ENCODE measurements around the gene SHOX.

Gene SHOX

GRCh38 chrX:675279-675954, 44.8 kb downstream of the SHOX start:
- DNase-seq: no peak

GRCh38 chrX:675955-676295, 45.3 kb downstream of the SHOX start:
- no peak for DNase-seq

GRCh38 chrX:677376-677775, 46.8 kb downstream of the SHOX start:
- DNase-seq: no peak

GRCh38 chrX:679291-679979, 48.8 kb downstream of the SHOX start:
- no peak for DNase-seq

- DNase-seq: no peak
Measured at GRCh38 chrX:680062-680461, 49.5 kb downstream of the SHOX start.

GRCh38 chrX:681989-682388, 51.4 kb downstream of the SHOX start:
- no peak for DNase-seq

- DNase-seq: no peak
Measured at GRCh38 chrX:682892-683291, 52.3 kb downstream of the SHOX start.

- no peak for DNase-seq
Measured at GRCh38 chrX:683576-683975, 53.0 kb downstream of the SHOX start.

GRCh38 chrX:685120-686032, 54.8 kb downstream of the SHOX start:
- no peak for DNase-seq

- DNase-seq: no peak
Measured at GRCh38 chrX:689983-690382, 59.4 kb downstream of the SHOX start.

- no peak for DNase-seq
Measured at GRCh38 chrX:694800-695199, 64.2 kb downstream of the SHOX start.

GRCh38 chrX:698206-698605, 67.6 kb downstream of the SHOX start:
- DNase-seq: no peak

- DNase-seq: no peak
Measured at GRCh38 chrX:700936-701335, 70.3 kb downstream of the SHOX start.

GRCh38 chrX:701673-702072, 71.1 kb downstream of the SHOX start:
- DNase-seq: no peak

GRCh38 chrX:703466-703865, 72.9 kb downstream of the SHOX start:
- DNase-seq: no peak

GRCh38 chrX:703866-704265, 73.3 kb downstream of the SHOX start:
- no peak for DNase-seq
